HG03520 (cell line): ENCODE measurements around the gene MXRA7.
A peak's percentile ranks its signal among the peaks of the same experiment; 100 is the strongest.
"Not testable (repeated sequence)": the region's sequence is repeated elsewhere in the genome, so short reads cannot be mapped to it uniquely, and the experiment has no call there.

Source experiments
- ATAC-seq: cut with Tn5 transposase; IDR thresholded peaks from one replicate; pipeline ENCODE4 v1.9.1; 2021; ENCODE audit warnings: mild to moderate bottlenecking, moderate library complexity; ENCODE audit not compliant: unreplicated experiment

The MXRA7 gene

GRCh38 chr17:76735586-76736348 is 25.0 kb upstream of the MXRA7 start:
- ATAC-seq, result no peak

DNA sequence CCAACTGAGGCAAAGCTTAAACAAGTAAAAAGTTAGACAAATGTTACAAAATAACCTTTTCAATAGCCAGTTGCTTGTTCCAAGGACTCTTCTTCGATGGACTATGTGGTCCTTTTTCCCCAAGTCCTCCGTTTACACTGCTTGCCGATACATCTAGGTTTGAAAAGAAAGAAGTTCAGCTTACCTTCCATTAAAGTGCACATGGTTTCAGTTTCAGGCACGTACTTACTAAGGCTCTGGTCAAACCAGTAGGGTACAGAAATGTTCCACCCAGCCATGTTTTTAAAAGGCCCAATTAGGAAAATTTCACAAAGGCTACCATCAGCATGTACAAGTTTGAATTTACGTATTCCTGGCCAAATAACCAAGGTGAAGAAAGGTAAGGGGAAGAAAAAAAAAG is 24.2 kb upstream of the MXRA7 start:
- ATAC-seq, result no peak

DNA sequence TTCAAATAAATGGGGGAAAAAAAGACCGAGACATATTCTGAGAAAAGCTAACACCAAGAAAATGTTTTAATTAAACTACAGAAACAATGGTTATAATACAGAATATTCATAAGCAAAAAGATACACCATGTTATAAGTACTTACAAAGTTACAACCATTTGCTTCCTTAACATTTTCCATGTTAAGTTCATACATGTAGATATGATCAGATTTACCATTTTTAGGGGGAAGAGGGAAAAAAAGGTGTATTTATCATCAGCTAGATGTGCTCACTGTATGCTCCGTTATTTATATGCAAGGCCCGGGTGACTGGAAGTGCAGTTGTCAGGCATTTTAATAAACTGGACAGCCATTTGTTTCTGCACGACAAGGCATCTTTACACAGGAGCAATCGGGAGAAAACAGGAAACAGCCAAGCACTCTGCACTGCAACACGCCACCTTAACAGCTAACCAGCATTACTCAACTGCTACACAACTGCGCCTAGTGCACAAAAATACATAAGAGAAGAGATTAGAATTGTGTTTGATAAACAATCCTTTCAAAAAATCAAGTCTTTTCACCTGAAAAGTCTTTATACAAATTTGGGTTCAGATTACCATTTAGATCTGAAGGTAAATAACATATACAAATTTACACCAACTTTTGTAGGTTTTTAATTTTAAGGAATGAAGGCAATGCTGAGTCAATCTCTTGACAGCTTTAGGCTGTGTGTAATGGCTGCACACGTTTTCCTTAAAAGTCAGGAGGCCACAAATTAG is 23.5 kb upstream of the MXRA7 start:
- ATAC-seq, result no peak

DNA sequence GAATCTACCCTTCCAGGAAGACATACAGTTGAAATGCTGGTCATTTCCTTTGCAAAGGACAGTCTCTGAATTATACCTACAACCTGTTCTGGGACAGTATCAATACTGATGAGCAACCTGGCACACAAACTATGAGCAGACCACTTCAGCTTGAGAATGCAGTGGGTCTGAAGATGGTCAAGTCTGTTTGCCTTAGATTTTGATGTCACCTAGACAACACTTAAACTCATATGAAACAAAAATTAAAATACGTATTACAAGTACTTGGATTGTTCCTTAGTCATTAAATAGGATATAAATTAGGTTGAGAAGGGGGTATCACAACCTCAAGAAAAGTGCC is 22.8 kb upstream of the MXRA7 start:
- no peak for ATAC-seq

DNA sequence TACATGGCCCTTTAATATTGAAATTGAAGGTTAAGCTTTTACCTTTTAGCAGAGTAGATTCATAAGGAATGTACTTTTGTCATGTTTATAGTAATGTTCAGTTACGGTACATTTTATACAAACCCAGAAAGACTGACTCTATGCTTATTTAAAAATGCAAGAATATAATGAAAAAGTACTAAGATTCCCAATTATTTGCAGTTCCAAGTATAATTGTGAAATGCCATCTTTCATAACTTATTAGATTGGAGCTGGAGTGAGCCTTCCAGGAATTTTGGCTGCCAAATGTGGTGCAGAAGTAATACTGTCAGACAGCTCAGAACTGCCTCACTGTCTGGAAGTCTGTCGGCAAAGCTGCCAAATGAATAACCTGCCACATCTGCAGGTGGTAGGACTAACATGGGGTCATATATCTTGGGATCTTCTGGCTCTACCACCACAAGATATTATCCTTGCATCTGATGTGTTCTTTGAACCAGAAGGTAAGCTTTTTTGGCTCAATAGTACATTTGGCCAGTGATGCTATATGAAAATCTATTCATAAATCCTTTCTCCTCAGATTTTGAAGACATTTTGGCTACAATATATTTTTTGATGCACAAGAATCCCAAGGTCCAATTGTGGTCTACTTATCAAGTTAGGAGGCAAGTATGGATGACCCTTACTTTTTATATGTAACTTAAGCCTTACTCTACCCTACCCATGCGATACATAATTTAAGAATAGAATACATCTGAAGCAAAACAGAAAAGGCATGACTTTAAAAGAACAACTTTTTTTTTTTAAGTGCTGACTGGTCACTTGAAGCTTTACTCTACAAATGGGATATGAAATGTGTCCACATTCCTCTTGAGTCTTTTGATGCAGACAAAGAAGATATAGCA is 22.2 kb upstream of the MXRA7 start:
- no peak for ATAC-seq

DNA sequence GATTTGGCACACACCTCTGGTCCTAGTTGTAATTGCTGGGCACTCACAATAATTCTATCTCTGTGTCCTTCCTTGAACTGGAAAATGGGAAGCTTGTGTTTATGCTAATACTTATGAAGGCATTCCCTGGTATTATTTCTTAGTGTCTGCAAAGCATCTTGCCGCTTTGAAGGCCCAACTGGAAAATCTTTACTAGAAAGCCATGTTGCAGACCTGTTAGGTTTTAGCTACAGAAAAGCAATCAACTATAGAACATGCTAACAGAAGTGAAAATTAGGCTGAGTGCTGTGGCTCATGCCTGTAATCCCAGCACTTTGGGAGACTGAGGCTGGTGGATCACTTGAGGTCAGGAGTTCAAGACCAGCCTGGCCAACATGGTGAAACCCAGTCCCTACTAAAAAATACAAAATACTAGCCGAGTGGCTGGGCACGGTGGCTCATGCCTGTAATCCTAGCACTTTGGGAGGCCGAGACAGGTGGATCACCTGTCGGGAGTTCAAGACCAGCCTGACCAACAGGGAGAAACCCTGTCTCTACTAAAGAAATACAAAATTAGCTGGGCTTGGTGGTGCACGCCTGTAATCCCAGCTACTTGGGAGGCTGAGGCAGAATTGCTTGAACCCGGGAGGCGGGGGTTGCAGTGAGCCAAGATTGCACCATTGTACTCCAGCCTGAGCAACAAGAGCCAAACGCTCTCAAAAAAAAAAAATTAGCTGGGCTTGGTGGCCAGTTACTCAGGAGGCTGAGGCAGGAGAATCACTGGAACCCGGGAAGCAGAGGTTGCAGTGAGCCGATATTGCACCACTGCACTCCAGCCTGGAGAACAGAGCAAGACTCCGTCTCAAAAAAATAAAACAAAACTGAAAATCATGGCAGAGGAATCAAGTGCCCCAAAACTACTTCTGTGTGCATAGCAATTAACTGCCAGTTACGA is 21.3 kb upstream of the MXRA7 start:
- not testable (repeated sequence) for ATAC-seq

- no peak for ATAC-seq
Observed at GRCh38 chr17:76727745-76728456, 17.1 kb upstream of the MXRA7 start.

GRCh38 chr17:76726776-76727718 is 16.3 kb upstream of the MXRA7 start, which contains the start of gene METTL23:
METTL23 (plus strand) TSS chr17:76726839; CDS start chr17:76729711, 2,872 bp downstream.
- ATAC-seq, result peak; percentile 45

DNA sequence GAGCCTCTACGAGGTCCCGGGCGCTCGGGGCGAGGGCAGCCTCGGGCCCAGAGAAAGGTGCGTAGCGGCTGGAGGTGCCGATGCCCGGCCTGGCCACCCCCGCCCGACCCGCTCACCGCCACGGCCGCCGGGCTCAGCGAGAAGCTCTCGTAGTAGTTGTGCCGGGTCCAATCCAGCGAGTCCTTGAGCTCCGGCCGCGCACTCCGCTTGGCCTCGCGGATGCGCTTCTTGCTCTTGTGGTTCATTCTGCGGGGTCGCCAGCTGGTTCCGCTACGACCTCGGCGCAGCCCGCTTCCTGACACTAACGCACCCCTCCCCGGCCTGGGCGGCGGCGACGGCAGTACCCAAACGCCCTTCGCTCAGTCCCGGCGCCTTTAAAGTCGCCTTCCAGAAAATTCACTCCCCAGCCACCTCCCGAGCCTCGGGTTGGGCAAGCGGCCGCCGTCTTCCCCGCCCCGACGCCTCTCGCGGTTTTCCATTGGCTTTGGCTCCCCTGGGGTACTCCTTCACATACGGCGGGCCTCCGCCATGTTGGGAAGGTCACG is 15.5 kb upstream of the MXRA7 start, which contains the start of gene JMJD6:
TSS of gene JMJD6 (minus strand) at position 376 of the 545 bp plus-strand sequence. CDS start at position 245, 131 bp downstream.
- peak; percentile 70 for ATAC-seq

GRCh38 chr17:76725580-76726230 is 14.9 kb upstream of the MXRA7 start:
- ATAC-seq, result peak; percentile 6

DNA sequence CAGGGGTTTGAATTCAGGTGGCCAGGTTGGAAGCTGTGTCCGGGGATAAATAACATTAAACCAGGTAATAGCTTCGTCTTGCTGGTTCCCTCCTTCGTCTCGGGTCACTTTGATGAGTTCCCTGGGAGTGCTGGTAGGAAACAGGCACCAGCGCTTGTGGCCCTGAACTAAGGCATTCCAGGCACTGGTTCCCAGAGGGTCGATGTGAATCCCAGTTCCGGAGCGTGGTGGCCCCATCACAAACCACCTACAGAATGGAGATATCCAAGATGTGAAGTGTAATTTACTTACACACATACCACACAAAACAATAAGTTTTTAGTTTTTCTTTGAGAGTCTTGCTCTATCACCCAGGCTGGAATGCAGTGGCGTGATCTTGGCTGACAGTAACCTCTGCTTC is 13.0 kb upstream of the MXRA7 start:
- ATAC-seq, result no peak

DNA sequence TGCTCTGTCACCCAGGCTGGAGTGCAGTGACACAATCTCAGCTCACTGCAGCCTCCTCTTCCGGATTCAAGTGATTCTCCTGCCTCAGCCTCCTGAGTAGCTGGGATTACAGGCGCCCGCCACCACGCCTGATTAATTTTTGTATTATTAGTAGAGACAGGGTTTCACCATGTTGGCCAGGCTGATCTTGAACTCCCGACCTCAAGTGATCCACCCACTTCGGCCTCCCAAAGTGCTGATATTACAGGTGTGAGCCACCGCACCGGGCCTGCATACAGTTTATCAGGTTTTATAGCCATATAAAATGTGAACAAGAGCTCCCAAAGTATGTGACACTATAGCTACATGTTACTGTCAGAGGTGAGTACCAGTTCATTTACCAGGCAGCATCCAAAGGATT is 12.2 kb upstream of the MXRA7 start:
- not testable (repeated sequence) for ATAC-seq

- ATAC-seq, result no peak
Observed at GRCh38 chr17:76722279-76722678, 11.5 kb upstream of the MXRA7 start.

DNA sequence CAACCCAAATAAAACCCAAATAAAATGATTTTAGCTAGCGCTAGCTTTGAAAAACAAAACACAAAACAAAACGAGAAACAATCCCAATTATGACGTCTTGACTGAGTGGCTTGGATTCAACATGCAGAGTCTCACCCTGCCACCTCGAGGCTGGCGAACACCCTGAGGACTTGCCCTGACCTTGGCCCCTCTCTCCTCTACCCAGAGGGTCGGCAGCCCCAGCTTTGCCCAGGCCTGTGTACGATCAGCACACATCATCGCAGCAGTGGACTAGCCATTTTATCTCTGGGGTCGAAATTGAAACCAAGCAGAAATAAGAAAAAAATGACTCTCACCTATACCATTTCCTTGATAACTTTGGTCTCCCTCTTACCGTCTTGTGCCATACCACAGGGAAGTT is 10.7 kb upstream of the MXRA7 start:
- no peak for ATAC-seq

GRCh38 chr17:76720941-76721340 is 10.2 kb upstream of the MXRA7 start:
- ATAC-seq, result no peak

GRCh38 chr17:76720211-76720610 is 9.4 kb upstream of the MXRA7 start:
- no peak for ATAC-seq

DNA sequence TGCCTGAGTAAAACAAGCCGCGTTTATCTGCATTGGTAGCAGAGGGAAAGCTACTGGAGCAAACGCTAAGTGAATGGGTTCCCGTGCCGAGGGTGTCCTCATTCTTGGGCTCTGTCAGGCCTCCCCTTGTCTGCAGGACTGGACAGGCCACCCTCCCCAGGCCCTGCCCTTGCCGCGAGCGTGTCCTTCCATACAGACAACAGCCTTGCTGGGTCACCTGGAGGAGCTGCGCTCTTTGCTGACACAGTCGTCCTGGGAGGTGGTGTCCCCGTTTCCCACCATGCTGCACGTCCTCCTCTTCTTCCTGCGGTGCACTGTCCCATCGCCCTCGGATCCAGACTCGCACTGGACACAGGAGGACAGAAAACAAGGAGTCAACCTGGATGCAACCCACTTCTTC is 7.8 kb upstream of the MXRA7 start:
- ATAC-seq, result no peak

- ATAC-seq, result no peak
Observed at GRCh38 chr17:76716839-76717215, 6.1 kb upstream of the MXRA7 start.
